ENCODE data around the gene DNAJA1.

DNAJA1 gene

GRCh38 chr9:33013962-33014664 lies 11.0 kb upstream of the DNAJA1 start:
- Histone ChIP-seq H3K9me3 (ENCODE audit: severe bottlenecking) (no peaks in the 10 kb centered on the region), H3K27ac (no peak overlapping the region), H3K27me3 (ENCODE audit: insufficient read depth, low read depth, severe bottlenecking) (no peaks in the 10 kb centered on the region), H3K4me3 (ENCODE audit: low read depth, low read length) (no peak overlapping the region), H3K36me3 (no peaks in the 10 kb centered on the region)
- no peak for DNase-seq
- TF ChIP-seq, protein P1, sequence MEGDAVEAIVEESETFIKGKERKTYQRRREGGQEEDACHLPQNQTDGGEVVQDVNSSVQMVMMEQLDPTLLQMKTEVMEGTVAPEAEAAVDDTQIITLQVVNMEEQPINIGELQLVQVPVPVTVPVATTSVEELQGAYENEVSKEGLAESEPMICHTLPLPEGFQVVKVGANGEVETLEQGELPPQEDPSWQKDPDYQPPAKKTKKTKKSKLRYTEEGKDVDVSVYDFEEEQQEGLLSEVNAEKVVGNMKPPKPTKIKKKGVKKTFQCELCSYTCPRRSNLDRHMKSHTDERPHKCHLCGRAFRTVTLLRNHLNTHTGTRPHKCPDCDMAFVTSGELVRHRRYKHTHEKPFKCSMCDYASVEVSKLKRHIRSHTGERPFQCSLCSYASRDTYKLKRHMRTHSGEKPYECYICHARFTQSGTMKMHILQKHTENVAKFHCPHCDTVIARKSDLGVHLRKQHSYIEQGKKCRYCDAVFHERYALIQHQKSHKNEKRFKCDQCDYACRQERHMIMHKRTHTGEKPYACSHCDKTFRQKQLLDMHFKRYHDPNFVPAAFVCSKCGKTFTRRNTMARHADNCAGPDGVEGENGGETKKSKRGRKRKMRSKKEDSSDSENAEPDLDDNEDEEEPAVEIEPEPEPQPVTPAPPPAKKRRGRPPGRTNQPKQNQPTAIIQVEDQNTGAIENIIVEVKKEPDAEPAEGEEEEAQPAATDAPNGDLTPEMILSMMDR (IDR thresholded peaks at IDR 0.05; ENCODE audit: low read depth, low read length): no peak

DNA sequence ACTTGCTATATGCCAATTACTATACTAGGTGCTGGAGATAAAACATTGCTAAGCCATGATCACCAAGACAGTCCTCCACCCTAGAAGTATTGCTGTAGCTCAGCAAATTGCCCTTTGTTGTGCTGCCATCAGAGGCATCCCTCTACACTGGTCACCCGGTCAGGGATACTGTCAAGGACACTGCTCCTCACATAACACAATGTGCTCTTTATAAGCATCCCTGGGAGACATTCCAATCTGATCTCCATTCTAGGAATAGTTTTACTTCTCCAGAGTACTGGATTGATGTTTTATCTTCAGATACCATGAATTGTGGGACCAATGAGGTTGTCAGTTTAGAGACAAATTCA lies 10.4 kb upstream of the DNAJA1 start:
- no peak overlapping the region for H3K4me3 ChIP-seq (ENCODE audit: low read depth, low read length)
- H3K27ac ChIP-seq: no peak overlapping the region
- H3K9me3 ChIP-seq (ENCODE audit: severe bottlenecking): no peaks in the 10 kb centered on the region
- no peaks in the 10 kb centered on the region for H3K36me3 ChIP-seq
- DNase-seq: no peak
- TF ChIP-seq, protein P1 (IDR thresholded peaks at IDR 0.05; ENCODE audit: low read depth, low read length): no peak
- no peaks in the 10 kb centered on the region for H3K27me3 ChIP-seq (ENCODE audit: insufficient read depth, low read depth, severe bottlenecking)

GRCh38 chr9:33017283-33018041 lies 7.6 kb upstream of the DNAJA1 start:
- H3K9me3 ChIP-seq (ENCODE audit: severe bottlenecking): no peaks in the 10 kb centered on the region
- no peak for DNase-seq
- H3K4me3 ChIP-seq (ENCODE audit: low read depth, low read length): no peak overlapping the region
- H3K27ac ChIP-seq: no peak overlapping the region
- H3K27me3 ChIP-seq (ENCODE audit: insufficient read depth, low read depth, severe bottlenecking): no peaks in the 10 kb centered on the region
- peaks cover 17% of the 10 kb centered on the region for H3K36me3 ChIP-seq
- TF ChIP-seq, protein P1 (IDR thresholded peaks at IDR 0.05; ENCODE audit: low read depth, low read length): no peak

- H3K9me3 ChIP-seq (ENCODE audit: severe bottlenecking): no peaks in the 10 kb centered on the region
- peaks cover 23% of the 10 kb centered on the region for H3K36me3 ChIP-seq
- no peak overlapping the region for H3K4me3 ChIP-seq (ENCODE audit: low read depth, low read length)
- TF ChIP-seq, protein P1 (IDR thresholded peaks at IDR 0.05; ENCODE audit: low read depth, low read length): no peak
- H3K27ac ChIP-seq: no peak overlapping the region
- DNase-seq: no peak
- no peaks in the 10 kb centered on the region for H3K27me3 ChIP-seq (ENCODE audit: insufficient read depth, low read depth, severe bottlenecking)
Observed at GRCh38 chr9:33019797-33020196, 5.3 kb upstream of the DNAJA1 start.

DNA sequence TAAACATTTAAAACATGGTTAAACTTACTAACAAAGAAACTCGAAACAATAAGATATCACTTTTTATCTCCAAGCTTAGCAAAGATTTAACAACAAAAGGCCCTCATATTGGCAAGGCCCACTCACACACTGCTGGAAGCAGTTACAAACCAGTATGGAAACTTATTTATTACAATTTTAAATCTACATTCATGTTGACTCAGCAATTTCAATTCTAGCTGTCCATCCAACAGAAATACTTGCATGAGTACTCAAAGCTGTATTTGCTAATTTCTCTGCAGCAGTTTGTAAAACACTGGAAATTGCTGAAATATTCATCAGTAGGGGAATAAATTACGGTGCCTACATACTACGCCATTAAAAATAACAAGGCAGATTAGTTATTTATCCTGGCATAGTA lies 2.8 kb upstream of the DNAJA1 start:
- TF ChIP-seq, protein P1 (IDR thresholded peaks at IDR 0.05; ENCODE audit: low read depth, low read length): no peak
- Histone ChIP-seq H3K9me3 (ENCODE audit: severe bottlenecking) (no peaks in the 10 kb centered on the region), H3K27ac (no peak overlapping the region), H3K36me3 (peaks cover 42% of the 10 kb centered on the region), H3K4me3 (ENCODE audit: low read depth, low read length) (no peak overlapping the region), H3K27me3 (ENCODE audit: insufficient read depth, low read depth, severe bottlenecking) (no peaks in the 10 kb centered on the region)
- no peak for DNase-seq
